Measurements from ENCODE around the gene EIF4G2. TPM values are rescaled to one million over a fixed set of nuclear protein-coding genes. Genes with fewer than 3 reads are reported as not detected.
A peak's percentile ranks its signal among the peaks of the same experiment; 100 is the strongest.

Gene EIF4G2
- total RNA-seq, 1 experiment from 2014 or later: 936 TPM

GRCh38 chr11:10809373-10810160 lies 841 bp upstream of the EIF4G2 start:
- peak; percentile 80 for DNase-seq (ENCODE audit: low read depth)

DNA sequence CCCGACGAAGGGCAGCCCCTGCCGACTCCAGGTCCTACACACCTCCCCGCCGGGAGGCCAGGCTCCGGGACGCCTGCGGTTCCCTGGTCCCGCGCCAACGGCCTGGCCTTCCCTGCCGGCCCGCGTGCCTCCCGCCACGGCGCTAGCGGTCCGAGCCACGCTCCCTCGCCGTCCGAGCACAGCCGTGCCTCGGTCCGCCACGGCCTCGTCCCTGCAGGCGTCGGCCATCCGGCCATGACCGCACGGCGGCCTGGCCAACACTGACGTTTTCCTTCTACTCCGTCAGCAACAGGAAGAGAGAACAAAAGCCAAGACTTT lies 532 bp downstream of the EIF4G2 start:
- DNase-seq (ENCODE audit: low read depth): no peak

DNA sequence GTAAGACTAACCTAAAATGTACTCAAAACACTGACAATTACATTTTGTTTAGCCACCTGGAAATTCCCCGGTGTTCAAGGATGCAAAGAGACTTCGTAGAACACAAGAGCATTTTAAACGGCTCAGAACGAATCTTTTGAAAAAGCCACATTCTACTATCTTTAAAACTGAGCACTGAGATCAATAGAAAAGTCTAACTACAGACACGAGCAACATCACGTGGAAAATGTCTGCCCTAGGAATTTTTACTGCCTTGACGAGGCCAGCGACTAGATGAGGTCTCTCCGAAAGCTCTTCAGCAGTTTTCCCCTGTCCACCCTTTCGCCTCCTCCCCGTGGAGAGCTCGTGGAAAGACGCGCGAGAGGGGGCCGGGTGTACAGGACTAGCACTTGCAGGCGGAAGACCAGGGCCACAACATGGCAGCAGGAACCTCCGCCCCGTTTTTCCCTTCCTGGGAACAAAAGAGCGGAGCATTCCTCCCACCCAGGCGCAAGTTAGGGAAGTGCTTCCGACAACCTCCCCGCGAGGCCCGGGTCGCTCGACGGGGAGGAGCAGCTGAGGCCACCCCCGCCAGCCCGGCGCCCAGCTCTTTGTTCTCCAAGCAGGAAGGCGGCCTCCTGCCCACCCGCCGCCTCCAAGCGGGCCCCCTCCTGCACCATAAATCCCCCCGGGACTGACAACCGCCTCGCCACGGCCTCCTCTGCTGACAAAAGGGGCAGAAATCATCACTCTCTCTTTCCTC lies 1.1 kb downstream of the EIF4G2 start:
- DNase-seq (ENCODE audit: low read depth): peak; percentile 51

GRCh38 chr11:10806206-10806605 lies 2.5 kb downstream of the EIF4G2 start:
- no peak for DNase-seq (ENCODE audit: low read depth)

- no peak for DNase-seq (ENCODE audit: low read depth)
These were observed 3.0 kb downstream of the EIF4G2 start for GRCh38 chr11:10805741-10806140.

- DNase-seq (ENCODE audit: low read depth): no peak
These were observed 5.0 kb downstream of the EIF4G2 start for GRCh38 chr11:10803676-10804075.

- no peak for DNase-seq (ENCODE audit: low read depth)
These were observed 8.4 kb downstream of the EIF4G2 start for GRCh38 chr11:10800292-10800691.

DNA sequence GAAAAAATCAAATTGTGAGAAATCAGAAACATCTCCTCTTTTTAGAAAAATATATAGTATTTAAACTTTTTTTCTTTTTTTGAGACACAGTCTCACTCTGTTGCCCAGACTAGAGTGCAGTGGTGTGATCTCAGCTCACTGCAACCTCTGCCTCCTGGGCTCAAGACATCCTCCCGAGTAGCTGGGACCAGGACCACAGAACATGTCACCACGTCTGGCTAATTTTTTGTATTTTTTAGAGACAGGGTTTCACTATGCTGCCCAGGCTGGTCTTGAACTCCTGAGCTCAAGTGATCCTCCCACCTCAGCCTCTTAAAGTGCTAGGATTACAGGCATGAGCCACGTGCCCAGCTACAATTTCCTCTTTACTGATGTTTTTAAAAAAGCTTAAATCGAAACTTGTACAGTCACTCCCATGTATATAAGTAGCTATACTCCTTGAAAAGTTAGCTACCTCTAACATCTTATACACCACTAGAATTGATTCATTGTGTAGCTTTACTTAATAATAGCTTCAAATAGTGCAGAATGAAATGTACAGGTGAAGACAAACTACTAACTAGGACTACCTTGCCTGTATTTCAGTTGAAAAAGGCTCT lies 10.3 kb downstream of the EIF4G2 start:
- DNase-seq (ENCODE audit: low read depth): no peak

- no peak for DNase-seq (ENCODE audit: low read depth)
These were observed 11.2 kb downstream of the EIF4G2 start for GRCh38 chr11:10797531-10797930.

DNA sequence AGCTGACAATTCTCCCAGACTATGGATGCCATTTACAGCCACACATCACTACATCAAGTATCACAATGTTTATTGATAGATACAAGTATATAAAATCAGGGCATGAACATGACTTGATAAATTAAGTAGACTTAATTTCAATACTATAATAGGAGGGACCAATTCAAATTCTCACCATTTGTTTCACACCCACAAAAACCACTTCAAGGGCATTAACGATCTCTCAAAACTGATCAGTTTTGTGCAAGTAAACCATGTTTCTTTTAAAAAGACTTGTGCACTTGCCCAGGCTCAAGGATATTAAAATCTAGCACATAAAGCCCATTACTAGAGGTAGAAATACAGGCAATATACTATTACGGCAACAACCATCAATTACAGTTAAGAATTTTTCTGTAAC lies 11.7 kb downstream of the EIF4G2 start:
- no peak for DNase-seq (ENCODE audit: low read depth)

- DNase-seq (ENCODE audit: low read depth): no peak
These were observed 12.5 kb downstream of the EIF4G2 start for GRCh38 chr11:10796191-10796590.

DNA sequence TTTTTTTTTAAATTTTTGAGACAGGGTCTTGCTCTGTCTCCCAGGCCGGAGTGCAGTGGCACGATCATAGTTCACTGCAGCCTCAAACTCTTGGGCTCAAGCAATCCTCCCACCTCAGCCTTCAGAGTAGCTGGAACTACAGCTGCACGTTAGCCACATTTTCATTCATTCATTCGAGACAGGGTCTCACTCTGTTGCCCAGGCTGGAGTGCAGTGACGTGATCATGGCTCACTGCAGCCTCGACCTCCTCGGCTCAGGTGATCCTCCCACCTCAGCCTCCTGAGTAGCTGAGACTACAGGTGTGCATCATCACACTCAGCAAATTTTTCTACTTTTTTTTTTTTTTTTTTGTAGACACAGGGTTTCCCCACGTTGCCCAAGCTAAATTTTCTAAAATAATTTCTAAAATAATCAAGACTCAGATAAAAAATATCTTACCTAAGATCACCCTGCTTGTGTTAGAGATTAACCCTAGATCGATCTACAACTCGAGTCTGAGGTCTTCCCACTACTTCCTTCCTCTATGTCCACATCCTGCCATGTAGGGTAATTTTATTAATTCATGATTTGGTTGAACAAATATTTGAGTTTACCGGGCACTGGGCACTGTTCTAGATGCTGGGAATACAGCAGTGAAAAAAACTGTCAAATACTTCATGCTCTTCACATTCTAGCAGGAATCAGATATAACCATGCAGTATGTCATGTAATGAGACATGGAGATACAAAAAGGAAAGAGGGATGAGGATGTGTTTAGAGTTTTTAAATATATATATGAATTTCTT lies 15.1 kb downstream of the EIF4G2 start:
- no peak for DNase-seq (ENCODE audit: low read depth)

GRCh38 chr11:10792385-10793068 lies 16.2 kb downstream of the EIF4G2 start:
- peak; percentile 73 for DNase-seq (ENCODE audit: low read depth)

GRCh38 chr11:10786451-10786850 lies 22.3 kb downstream of the EIF4G2 start:
- DNase-seq (ENCODE audit: low read depth): no peak

GRCh38 chr11:10785146-10785474 lies 23.6 kb downstream of the EIF4G2 start:
- DNase-seq (ENCODE audit: low read depth): no peak

DNA sequence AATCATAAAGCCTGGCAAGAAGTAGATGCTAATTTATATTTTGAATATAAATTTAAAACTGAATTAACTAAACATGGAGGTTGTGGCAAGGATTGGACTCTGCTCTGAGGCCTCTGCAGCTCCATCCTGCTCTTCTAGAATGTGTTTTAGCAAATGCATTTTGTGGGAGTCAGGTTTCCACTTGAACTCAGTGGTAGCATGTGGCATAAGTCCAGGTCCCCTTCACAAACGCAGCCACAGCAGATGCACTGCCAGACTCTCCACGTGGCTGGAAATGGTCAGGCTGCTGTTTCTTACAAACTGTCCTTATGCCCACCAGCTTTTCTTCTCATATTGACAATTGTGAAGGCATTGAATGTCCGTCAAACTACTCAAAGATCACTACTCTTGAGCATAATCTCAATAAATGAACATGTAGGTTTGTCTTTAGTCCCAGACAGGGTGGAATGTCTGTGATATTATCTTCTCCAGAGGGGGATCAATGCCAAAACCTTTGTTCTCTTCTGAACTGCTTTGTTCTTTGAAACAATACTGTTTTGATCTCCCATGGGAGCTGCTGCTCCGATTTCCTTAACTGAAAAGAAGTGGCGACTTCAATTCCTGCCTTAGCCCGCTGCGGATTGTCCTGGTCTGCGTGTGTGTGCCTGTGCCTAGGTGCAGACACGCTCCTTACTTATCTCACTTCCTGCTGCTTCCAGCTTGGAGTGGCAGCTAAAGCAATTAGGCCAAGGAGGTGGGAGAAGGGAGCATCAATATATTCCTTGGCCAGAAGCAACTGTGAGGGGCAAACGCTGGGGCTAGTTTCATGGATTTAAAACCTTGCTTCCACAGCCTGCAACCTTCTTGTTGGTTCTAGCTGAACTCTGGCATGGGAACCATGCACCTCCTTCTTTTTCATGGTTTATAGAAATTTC lies 24.2 kb downstream of the EIF4G2 start:
- DNase-seq (ENCODE audit: low read depth): peak; percentile 7

- DNase-seq (ENCODE audit: low read depth): no peak
These were observed 28.7 kb downstream of the EIF4G2 start for GRCh38 chr11:10780040-10780439.

- DNase-seq (ENCODE audit: low read depth): no peak
These were observed 29.6 kb downstream of the EIF4G2 start for GRCh38 chr11:10779086-10779485.

- peak; percentile 89 for DNase-seq (ENCODE audit: low read depth)
These were observed 30.3 kb downstream of the EIF4G2 start for GRCh38 chr11:10778217-10778970.

GRCh38 chr11:10777806-10778205 lies 30.9 kb downstream of the EIF4G2 start:
- peak; percentile 43 for DNase-seq (ENCODE audit: low read depth)

Measured in LHCN-M2 (cell line).